ENCODE data around the gene RAD51B.

Gene RAD51B

GRCh38 chr14:68634874-68635595 is 815.5 kb downstream of the RAD51B start:
- no peak for DNase-seq

DNA sequence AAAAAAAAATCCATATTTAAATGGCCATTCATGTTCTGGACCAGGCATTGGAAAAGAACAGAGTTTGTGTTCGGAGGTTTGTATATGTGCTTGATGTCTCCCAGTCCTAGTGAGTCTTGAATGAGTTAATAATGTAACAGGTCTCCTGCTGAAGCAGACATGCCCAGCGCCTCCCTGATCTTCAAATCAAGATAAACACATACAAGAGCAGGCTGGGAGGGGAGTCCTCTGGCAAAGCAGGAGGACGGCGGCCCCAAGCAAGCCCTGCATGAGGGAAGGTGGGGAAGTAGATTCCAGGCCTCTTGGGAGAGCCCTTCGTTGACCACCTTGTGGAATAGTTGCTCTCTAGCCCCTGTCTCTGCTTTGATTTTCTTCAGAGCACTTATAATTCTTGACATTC is 817.0 kb downstream of the RAD51B start:
- no peak for DNase-seq

GRCh38 chr14:68637106-68638021 is 817.8 kb downstream of the RAD51B start:
- no peak for DNase-seq

- DNase-seq, result no peak
These were observed 818.8 kb downstream of the RAD51B start for GRCh38 chr14:68638141-68638999.

GRCh38 chr14:68639000-68639757 is 819.6 kb downstream of the RAD51B start:
- no peak for DNase-seq

- DNase-seq, result no peak
These were observed 820.4 kb downstream of the RAD51B start for GRCh38 chr14:68639758-68640574.

- no peak for DNase-seq
These were observed 824.1 kb downstream of the RAD51B start for GRCh38 chr14:68643673-68644072.

DNA sequence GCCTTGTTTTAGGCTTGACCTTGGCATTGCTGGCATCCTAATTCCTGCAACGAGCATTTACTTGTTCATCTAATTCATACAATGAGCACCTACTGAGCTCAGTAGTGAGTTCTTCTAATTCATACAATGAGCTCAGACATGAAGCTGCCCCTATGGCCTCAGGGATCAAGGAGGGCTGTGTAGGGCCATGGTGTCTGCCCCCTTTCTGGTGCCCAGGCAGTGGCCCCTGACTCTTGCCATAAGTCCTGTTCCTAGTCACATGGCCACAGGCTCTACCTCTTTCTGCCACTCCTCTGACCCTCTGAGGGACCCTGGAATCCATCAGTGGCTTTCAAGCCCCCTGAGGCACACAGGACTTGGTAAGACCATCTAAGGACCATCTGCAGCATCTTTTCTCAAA is 824.5 kb downstream of the RAD51B start:
- no peak for DNase-seq

GRCh38 chr14:68645371-68645770 is 825.8 kb downstream of the RAD51B start:
- no peak for DNase-seq

- DNase-seq, result no peak
These were observed 830.1 kb downstream of the RAD51B start for GRCh38 chr14:68649476-68650189.

- no peak for DNase-seq
These were observed 830.9 kb downstream of the RAD51B start for GRCh38 chr14:68650404-68650994.

DNA sequence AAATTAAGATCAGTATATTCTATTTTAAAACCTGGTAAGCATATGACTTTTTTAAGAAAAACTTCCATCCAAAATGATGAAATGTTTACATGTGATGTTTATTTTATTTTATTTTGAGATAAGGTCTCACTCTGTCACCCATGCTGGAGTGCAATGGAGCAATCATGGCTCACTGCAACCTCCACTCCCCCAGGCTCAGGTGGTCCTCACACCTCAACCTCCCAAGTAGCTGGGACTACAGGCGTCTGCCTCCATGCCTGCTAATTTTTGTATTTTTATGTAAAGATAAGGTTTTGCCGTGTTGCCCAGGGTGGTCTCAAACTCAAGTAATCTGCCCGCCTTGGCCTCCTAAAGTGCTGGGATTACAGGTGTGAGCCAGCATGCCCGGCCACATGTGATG is 831.5 kb downstream of the RAD51B start:
- no peak for DNase-seq

- DNase-seq, result no peak
These were observed 832.3 kb downstream of the RAD51B start for GRCh38 chr14:68651652-68652432.

DNA sequence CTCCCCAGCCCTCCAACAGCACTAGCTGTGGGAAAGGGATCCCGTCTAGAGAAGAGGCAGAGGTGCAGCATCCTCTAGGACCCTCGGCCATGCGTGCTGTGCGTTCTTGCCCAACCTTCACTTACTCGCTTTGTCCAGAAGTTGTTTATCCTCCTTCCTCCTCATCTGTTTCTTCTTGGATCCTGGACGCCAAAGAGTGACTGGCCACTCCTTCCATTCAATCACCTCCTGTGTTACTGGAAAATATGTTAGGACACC is 832.8 kb downstream of the RAD51B start:
- no peak for DNase-seq

GRCh38 chr14:68653108-68653507 is 833.5 kb downstream of the RAD51B start:
- DNase-seq, result no peak

DNA sequence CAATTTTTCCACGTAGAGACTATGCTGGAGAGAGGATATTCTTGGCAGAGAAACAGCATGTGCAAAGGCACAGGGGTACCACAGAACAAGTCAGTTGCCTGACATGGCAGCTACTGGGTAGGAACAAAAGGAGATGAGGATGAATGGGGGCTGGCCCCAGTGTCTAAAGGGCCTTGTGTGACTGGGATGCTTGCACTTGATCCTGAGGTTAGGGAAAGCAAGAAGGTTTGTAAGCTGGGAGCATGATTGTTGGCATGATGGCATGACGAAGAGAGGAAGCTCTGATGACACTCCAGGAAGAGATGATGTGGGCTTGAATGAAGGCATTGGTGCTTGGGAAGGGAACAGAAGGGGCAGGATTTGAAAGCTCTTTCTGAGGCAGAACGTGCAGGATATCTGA is 834.2 kb downstream of the RAD51B start:
- no peak for DNase-seq

DNA sequence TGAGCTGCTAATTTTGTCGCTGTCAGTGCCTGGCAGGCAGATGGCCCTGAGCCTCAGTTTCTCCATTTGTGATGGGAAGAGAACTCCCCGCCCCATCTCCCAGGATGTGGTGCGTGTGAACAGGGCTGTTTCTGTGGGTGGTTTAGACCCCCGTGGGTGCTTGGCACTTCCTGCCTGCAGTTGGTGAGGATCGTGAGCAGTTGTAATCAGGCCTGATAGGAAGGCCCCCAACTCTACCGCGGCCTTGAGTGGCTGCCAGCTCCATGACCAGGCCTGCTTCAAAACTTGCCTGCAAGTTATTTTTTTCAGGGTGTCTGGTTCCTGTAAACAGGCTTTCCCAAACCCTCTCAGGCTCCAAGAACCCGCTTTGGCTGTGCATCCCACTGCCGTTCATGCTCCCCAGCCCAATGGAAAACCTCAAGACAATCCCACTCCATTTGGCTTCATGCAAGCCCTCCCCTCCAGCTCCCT is 834.9 kb downstream of the RAD51B start:
- no peak for DNase-seq

GRCh38 chr14:68655021-68655831 is 835.6 kb downstream of the RAD51B start:
- DNase-seq, result no peak

- DNase-seq, result no peak
These were observed 836.3 kb downstream of the RAD51B start for GRCh38 chr14:68655911-68656316.

All from CD4-positive, alpha-beta T cell treated with Interleukin-17A for 1 hour (primary cell).